Stimulated activated naive CD8-positive, alpha-beta T cell treated with anti-CD3 and anti-CD28 coated beads, Interleukin-15, amount 100 ng/mL, for 72 hours (primary cell): ENCODE data around the gene YES1.
"Not testable (repeated sequence)": the region's sequence is repeated elsewhere in the genome, so short reads cannot be mapped to it uniquely, and the experiment has no call there.

Experiments
- ATAC-seq: fragments of 150-1000 bp; cut with Tn5 transposase; 2 replicates; pipeline ENCODE4 v1.10.0; 2021; ENCODE audit warnings: mild to moderate bottlenecking, moderate library complexity
- DNase-seq, 2 donors: peaks; one replicate each; pipeline ENCODE4 v3.0.0; 2021 to 2022
- H3K27ac Mint-ChIP-seq, 2 donors: one replicate each; pipeline ENCODE4 v1.8.0; 2022; ENCODE audit warnings: mild to moderate bottlenecking in 2 of 2, mixed read lengths in 2 of 2, moderate library complexity in 2 of 2
- H3K27me3 Mint-ChIP-seq: one replicate; pipeline ENCODE4 v1.8.0; 2022; ENCODE audit warnings: mixed read lengths
- H3K4me1 Mint-ChIP-seq: one replicate; pipeline ENCODE4 v1.8.0; 2022; ENCODE audit warnings: mild to moderate bottlenecking, mixed read lengths
- H3K4me3 Mint-ChIP-seq, 2 donors: one replicate each; pipeline ENCODE4 v1.8.0; 2022; ENCODE audit warnings: mild to moderate bottlenecking in 2 of 2, mixed read lengths in 2 of 2, moderate library complexity in 1 of 2
- H3K9me3 Mint-ChIP-seq, 2 donors: one replicate each; pipeline ENCODE4 v1.8.0; 2022; ENCODE audit warnings: mixed read lengths in 2 of 2

The YES1 gene

DNA sequence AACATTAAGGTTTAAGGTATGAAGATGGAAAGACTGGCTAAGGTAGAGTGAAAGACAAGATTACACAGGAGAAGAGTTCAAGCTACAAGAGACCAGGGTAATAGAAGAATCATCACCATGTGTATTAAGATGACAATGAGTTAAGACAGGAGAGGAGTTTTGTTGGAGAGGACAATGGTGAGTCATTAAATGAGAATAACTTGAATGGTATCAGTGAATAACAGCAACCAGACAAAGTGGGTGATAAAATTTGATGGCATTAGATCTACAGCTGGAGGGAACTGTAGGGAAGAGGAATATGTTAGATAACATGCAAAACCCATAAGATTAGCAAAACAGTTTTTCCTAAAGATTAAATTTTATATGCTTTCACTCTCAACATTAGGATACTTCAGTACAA is 80.9 kb downstream of the YES1 start:
- H3K4me1 Mint-ChIP-seq: peaks cover 11% of the 10 kb centered on the region
- H3K27me3 Mint-ChIP-seq: no peaks in the 10 kb centered on the region
- H3K27ac Mint-ChIP-seq: peak overlapping the region in 1 of 2 donors; percentile 94
- ATAC-seq (peak; percentile 50), DNase-seq (no peak)
- no peak overlapping the region for H3K4me3 Mint-ChIP-seq
- no peaks in the 10 kb centered on the region for H3K9me3 Mint-ChIP-seq

DNA sequence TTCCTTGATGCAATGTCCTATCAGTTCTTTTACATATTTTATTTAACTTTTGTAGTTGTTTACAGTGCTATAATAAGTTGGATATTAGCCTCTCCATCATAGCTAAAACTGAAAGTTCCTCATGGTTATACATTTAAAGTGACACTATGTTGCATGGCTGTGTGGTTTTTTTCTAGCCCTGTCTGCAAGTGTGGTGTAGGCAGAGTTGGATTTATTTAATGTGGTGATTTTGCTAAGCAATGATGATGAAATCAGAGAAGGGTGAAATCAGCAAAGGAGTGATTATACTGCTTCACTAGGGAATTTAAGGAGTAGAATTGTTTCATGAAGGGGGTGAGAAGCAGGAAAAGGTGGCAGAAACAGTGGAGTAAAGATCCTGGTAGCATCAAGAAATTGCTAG is 81.3 kb downstream of the YES1 start:
- no peak for DNase-seq
- H3K4me3 Mint-ChIP-seq: peak overlapping the region in 1 of 2 donors; percentile 24
- peaks cover 11% of the 10 kb centered on the region for H3K4me1 Mint-ChIP-seq
- peak overlapping the region; percentile 2 to 94 for H3K27ac Mint-ChIP-seq
- peak; percentile 80 for ATAC-seq
- no peaks in the 10 kb centered on the region for H3K27me3 Mint-ChIP-seq
- no peaks in the 10 kb centered on the region for H3K9me3 Mint-ChIP-seq

DNA sequence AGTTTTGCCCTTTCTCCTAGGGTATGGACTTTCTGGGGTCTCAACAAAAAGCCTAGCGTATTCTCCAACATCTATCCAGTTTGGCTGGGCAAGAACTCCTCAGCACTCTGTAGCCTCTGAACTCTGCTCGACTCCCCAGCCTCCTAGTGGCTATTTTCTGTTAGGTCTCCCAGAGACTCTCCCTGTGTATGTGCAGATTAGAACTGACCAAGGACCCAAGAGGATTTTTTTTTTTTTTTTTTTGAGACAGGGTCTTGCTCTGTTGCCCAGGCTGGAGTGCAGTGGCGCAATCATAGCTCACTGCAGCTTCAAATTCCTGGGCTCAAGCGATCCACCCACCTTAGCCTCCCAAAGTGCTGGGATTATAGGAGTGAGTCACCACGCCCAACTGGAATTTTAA is 81.9 kb downstream of the YES1 start:
- peaks cover 11% of the 10 kb centered on the region for H3K4me1 Mint-ChIP-seq
- ATAC-seq: peak; percentile 69
- H3K9me3 Mint-ChIP-seq, H3K4me3 Mint-ChIP-seq, DNase-seq, H3K27me3 Mint-ChIP-seq: not testable (repeated sequence)
- H3K27ac Mint-ChIP-seq: peak overlapping the region in 1 of 2 donors; percentile 49

DNA sequence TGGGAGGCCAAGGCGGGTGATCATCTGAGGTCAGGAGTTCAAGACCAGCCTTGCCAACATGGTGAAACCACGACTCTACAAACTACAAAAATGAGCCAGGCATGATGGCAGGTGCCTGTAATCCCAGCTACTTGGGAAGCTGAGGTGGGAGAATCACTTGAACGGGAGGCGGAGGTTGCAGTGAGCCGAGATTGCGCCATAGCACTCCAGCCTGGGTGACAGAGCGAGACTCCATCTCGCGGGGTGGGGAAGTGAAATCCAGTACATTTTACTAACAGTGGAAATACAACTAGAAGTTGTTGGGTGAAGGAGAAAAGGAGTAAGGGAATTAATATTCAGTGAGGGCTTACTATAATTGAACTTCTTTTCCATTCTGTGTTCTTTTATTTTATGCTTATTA is 86.4 kb downstream of the YES1 start:
- Mint-ChIP-seq H3K9me3 (no peaks in the 10 kb centered on the region), H3K27me3 (no peaks in the 10 kb centered on the region), H3K4me1 (peaks cover 2% of the 10 kb centered on the region), H3K27ac (no peak overlapping the region), H3K4me3 (no peak overlapping the region)
- ATAC-seq (no peak), DNase-seq (no peak)

DNA sequence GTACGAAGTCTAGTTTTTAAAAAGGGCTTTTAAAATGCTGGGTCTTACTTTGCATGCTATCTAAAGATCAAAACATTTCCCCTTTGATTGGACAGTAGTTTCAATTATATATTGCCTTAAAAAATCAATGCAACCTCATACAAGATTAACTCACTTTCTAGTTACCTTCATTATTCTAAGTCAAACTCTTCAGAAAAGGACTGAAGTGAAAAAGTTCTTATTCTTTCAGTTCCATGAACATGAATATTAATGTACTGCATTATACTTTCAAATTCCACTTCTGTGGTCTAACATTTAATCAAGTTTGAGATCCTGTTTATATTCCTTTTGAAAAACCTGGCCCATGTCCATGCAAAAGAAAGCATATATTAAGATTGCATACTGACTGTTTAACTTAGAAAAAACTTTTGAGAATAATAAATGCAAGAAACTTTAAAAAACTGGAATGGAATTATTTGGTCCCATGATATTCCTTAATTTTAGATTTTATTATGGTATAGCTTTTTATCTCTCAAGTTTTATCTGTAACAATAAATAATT is 88.4 kb downstream of the YES1 start:
- no peaks in the 10 kb centered on the region for H3K9me3 Mint-ChIP-seq
- H3K27me3 Mint-ChIP-seq: no peaks in the 10 kb centered on the region
- ATAC-seq (no peak), DNase-seq (no peak)
- H3K4me1 Mint-ChIP-seq: peaks cover 3% of the 10 kb centered on the region
- no peak overlapping the region for H3K4me3 Mint-ChIP-seq
- no peak overlapping the region for H3K27ac Mint-ChIP-seq

DNA sequence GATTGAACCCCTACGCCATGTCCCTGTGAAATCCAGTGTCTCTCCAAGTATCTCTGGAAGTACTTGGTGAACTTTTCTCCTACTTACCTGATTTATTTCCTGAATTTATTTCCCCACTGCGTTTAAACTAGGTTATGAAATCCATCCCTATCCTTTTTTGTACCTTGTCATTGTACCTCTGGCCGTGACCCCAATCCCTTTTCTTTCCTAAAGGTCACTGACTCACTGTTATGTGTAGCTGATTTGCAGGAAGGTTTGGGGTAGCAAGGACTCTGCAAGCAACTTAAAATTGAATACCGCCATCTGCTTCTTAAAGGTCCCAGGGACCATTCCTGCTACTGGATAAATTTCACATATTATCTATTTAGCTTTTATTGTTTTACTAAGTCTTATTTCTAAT is 95.0 kb downstream of the YES1 start:
- no peak for DNase-seq
- H3K4me3 Mint-ChIP-seq: peak overlapping the region in 1 of 2 donors; percentile 21
- H3K27ac Mint-ChIP-seq: peak overlapping the region in 1 of 2 donors; percentile 74
- no peak for ATAC-seq
- no peaks in the 10 kb centered on the region for H3K9me3 Mint-ChIP-seq
- H3K4me1 Mint-ChIP-seq: peaks cover 43% of the 10 kb centered on the region
- no peaks in the 10 kb centered on the region for H3K27me3 Mint-ChIP-seq

DNA sequence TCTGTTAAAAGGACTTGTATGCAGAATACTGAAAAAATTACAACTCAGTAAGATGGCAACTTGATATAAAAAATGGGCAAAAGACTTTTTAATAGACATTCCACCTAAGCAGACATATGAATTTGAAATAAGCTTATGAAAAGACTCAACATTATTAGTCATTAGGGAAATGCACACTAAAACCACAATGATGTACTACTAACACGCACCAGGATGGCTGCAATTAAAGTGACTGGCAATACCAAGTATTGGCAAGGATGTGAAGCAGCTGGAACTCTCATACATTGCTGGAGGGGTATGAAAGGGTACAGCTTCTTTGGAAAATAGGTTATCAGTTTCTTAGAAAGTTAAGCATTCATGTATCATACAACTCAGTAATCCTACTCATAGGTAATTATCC is 96.4 kb downstream of the YES1 start:
- H3K27ac Mint-ChIP-seq: peak overlapping the region; percentile 88 to 94
- DNase-seq: peak; percentile 20 to 54

DNA sequence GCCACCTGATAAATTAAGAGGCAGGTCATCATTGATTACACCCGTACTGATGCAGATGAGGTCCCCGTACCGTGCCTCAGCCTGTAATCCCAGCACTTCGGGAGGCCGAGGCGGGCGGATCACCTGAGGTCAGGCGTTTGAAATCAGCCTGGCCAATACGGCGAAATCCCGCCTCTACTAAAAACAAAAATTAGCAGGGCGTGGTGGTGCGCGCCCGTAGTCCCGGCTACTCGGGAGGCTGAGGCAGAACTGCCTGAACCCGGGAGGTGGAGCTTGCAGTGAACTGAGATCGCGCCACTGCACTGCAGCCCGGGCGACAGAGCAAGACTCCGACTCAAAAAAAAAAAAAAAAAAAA is 98.9 kb downstream of the YES1 start:
- peak overlapping the region in 1 of 2 donors; percentile 78 for H3K27ac Mint-ChIP-seq
- H3K27me3 Mint-ChIP-seq: no peaks in the 10 kb centered on the region
- H3K4me3 Mint-ChIP-seq: peak overlapping the region; percentile 61 to 62
- DNase-seq: no peak
- H3K4me1 Mint-ChIP-seq: peaks cover 70% of the 10 kb centered on the region
- H3K9me3 Mint-ChIP-seq: no peaks in the 10 kb centered on the region
- no peak for ATAC-seq

More for the DNA sequence above, 96.4 kb downstream of the YES1 start:
- peaks cover 53% of the 10 kb centered on the region for H3K4me1 Mint-ChIP-seq
- no peaks in the 10 kb centered on the region for H3K27me3 Mint-ChIP-seq
- no peaks in the 10 kb centered on the region for H3K9me3 Mint-ChIP-seq
- ATAC-seq: peak; percentile 62
- H3K4me3 Mint-ChIP-seq: peak overlapping the region in 1 of 2 donors; percentile 54

DNA sequence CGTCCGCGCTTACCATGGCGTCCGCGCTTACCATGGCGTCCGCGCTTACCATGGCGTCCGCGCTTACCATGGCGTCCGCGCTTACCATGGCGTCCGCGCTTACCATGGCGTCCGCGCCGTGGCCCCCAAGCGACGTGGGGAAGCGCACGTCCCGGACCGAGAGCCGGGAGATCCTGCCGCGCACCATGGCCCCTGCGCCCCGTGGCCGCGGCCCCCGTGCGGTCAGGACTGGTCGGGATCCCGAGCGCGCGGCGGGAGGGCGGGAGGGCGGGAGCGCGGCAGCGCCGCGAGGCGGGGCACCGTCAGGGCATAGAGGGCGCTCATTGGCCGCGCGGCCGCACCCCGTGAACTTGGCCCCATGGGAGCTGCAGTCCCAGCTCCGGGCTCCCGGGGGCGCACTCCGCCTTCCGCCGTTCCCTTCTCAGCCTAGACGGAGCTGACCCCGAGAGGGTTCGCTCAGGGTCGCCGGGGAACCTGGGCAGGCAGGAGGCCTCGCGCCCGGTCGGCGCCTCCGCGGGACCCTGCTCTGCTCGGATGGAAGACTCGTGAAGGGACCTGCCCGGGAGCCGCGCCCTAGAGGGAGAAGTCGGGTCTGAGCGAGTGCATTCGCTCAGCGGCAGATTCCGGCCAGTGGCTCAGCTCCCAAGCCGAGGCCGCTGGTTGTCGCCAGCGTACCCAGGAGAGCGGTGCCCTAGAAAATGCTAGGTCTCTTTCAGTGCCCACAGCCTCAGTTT is 99.5 kb downstream of the YES1 start, which contains the start of gene ENOSF1:
ENOSF1 (minus strand) TSS at position 230 of the 734 bp plus-strand sequence; CDS start at position 187, 43 bp downstream.
- Mint-ChIP-seq H3K4me3 (peak within 1 kb of the TSS; percentile 90 to 100), H3K27ac (peak within 1 kb of the TSS; percentile 97 to 100), H3K9me3 (no peaks in the 10 kb centered on the region), H3K27me3 (no peaks in the 10 kb centered on the region), H3K4me1 (peaks cover 73% of the 10 kb centered on the region)
- peak; percentile 86 to 90 for DNase-seq
- peak; percentile 87 for ATAC-seq

DNA sequence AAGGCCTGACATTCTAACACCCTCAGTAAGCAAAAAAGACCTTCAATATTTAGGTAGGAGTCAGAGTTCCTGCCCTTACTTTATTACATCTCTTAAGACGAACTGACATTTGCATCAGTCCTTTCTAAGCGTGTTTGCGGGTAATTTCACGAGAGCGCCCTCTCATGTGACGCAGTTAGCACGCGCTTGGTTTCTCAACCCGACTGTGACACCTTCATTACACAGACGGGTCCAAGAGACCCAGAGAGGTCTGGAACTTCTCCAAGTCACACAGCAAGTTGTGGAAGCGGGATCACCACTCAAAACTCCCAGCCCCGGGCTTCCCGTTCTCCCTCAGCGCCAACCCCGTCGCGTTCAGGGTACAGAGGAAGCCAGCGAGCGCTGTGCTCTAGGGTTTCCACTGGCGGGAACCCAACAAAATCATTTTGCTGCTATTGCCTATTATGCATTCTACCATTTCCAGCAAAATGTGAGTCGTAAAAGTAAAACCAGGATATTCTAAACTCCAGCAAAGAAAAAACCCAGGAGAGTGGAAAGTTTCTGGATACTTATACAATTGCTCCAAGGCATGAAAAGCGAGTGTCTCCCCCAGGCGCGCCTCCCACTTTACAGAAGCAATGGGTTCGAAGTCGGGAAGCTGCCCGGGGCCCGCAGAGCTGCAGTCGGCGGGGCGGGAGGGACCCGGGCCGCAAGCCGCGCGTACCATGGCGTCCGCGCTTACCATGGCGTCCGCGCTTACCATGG is 100.2 kb downstream of the YES1 start:
- peaks cover 65% of the 10 kb centered on the region for H3K4me1 Mint-ChIP-seq
- H3K27ac Mint-ChIP-seq: peak overlapping the region; percentile 97 to 100
- ATAC-seq (peak; percentile 71), DNase-seq (peak; percentile 68 to 79)
- no peaks in the 10 kb centered on the region for H3K27me3 Mint-ChIP-seq
- H3K4me3 Mint-ChIP-seq: peak overlapping the region; percentile 90 to 100
- no peaks in the 10 kb centered on the region for H3K9me3 Mint-ChIP-seq

DNA sequence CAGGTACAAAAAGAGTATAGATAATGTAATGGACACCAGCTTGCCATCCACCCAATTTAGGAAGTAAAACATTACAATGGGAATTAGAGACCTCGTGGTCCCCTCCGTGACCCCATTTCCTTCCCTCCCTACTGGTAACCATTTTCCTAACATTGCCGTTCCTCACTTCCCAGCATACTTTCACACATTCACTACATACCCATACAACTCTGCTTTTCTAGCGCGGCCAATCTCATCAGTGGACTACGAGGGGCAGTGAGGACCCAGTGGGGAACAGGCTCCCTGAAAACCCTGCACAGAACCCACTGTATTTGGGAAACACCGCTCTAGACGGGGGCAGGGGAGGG is 100.8 kb downstream of the YES1 start:
- Mint-ChIP-seq H3K4me3 (peak overlapping the region; percentile 90 to 100), H3K27me3 (no peaks in the 10 kb centered on the region), H3K27ac (peak overlapping the region; percentile 97 to 100), H3K9me3 (no peaks in the 10 kb centered on the region), H3K4me1 (peaks cover 64% of the 10 kb centered on the region)
- no peak for DNase-seq
- ATAC-seq: no peak

DNA sequence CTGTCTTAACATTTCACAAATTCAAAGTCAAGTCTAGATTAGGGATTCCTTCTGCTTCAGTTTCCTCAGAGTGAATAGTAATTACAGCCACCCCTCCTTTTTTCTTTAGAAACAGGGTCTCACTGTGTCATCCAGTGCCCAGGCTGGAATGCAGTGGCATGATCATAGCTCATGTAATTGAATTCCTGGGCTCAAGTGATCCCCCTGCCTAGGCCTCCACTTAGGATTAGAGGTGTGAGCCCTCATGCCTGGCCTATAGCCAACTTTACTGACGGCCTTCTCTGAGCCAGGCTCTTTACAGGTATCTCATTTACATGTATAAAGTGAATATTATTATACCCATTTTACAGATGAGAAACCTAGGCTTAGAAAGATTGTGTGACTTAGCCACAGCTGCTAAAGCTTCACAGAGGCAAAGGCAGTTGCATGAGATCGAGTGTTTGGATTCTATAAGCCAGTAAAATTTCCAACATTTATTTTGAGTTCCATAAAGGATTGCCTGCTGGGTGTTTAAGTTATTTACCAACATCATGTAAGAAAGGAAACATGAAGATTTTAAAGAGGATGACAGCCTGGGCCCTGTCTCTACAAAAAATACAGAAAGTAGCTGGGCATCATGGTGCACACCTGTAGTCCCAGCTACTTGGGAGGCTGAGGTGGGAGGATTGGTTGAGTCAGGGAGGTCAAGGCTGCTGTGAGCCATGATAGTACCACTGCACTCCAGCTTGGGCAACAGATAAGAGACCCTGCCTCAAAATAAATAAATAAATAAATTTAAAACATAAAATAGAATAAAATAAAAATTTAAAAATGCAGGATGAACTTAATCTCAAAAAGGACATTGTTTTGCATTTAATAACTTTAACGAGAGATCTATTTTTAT is 101.4 kb downstream of the YES1 start:
- Mint-ChIP-seq H3K4me1 (peaks cover 60% of the 10 kb centered on the region), H3K9me3 (no peaks in the 10 kb centered on the region), H3K4me3 (peak overlapping the region; percentile 90 to 100), H3K27ac (peak overlapping the region; percentile 97 to 100), H3K27me3 (no peaks in the 10 kb centered on the region)
- ATAC-seq: no peak
- DNase-seq: no peak

DNA sequence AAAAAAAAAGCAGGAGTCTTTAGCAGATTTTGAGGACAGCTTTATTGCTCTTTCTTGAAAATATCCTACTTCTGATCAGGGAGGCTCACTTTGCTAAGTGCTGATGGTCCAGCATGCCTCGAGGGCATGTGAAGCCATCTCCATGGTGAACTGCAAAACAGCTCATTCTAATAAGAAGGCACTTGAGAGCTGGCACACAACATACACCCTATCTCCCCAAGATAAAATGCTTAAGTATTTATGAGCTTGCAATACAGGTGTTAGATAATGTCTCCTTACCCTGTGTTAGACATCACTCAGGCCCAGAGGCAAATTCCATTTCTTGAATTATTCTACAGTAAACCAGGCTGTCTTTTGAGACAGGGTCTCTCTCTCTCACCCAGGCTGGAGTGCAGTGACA is 102.3 kb downstream of the YES1 start:
- DNase-seq: no peak
- Mint-ChIP-seq H3K27ac (no peak overlapping the region), H3K27me3 (no peaks in the 10 kb centered on the region), H3K4me1 (peaks cover 60% of the 10 kb centered on the region), H3K4me3 (peak overlapping the region; percentile 31 to 100), H3K9me3 (no peaks in the 10 kb centered on the region)
- ATAC-seq: no peak

DNA sequence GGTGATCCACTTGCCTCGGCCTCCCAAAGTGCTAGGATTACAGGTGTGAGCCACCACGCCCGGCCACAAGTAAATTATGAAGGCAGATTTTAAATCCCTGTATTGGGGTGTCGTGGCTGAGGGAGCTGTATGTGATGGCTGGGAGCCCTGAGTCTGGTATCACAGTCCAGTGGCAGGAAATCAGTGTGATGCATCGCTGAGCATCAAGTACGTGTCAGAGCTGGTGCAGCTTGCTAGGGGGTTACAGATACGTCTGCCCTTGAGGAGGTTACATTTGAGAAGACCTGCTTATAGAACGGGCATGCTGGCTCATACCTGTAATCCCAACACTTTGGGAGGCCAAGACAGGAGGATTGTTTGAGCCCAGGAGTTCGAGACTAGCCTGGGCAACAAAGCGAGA is 103.9 kb downstream of the YES1 start:
- H3K27me3 Mint-ChIP-seq: no peaks in the 10 kb centered on the region
- peaks cover 70% of the 10 kb centered on the region for H3K4me1 Mint-ChIP-seq
- no peak overlapping the region for H3K4me3 Mint-ChIP-seq
- no peak for ATAC-seq
- DNase-seq: no peak
- no peaks in the 10 kb centered on the region for H3K9me3 Mint-ChIP-seq
- no peak overlapping the region for H3K27ac Mint-ChIP-seq

DNA sequence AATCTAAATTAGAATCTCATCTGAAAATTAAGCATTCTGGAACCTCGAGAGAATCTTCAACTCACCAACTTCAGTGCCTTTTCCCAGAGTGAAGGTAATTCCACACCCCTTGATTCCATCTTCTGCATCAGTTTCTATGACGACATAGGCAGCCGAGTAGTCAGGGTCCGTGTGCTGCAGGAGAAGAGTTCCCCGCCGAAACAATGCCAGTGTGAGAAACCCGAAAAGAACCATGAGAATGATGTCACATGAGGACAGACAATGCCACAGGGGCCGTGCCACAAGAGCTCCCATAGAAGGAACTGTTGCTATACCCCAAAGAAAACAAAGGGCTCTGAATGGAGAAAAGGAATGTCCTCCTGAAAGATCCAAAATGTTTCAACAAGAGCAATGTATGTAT is 105.6 kb downstream of the YES1 start:
- ATAC-seq (no peak), DNase-seq (no peak)
- H3K4me3 Mint-ChIP-seq: no peak overlapping the region
- H3K9me3 Mint-ChIP-seq: no peaks in the 10 kb centered on the region
- H3K27ac Mint-ChIP-seq: peak overlapping the region in 1 of 2 donors; percentile 72
- no peaks in the 10 kb centered on the region for H3K27me3 Mint-ChIP-seq
- H3K4me1 Mint-ChIP-seq: peaks cover 73% of the 10 kb centered on the region
